Testis (tissue), 3 donors: ENCODE results near the gene ATP2A1. TPM values are rescaled to one million over a fixed set of nuclear protein-coding genes. Genes with fewer than 3 reads are reported as not detected.

Source experiments
- DNase-seq: peaks from one replicate; pipeline ENCODE4 v3.0.0-alpha.2; 2019
- H3K27ac ChIP-seq, 2 donors: fragments of 200-600 bp; sonication (generic); one replicate each; pipeline ENCODE4 v1.5.1; 2019
- H3K27me3 ChIP-seq: fragments of 200-600 bp; sonication (generic); one replicate; pipeline ENCODE4 v1.5.1; 2019
- H3K36me3 ChIP-seq: fragments of 200-600 bp; sonication (generic); one replicate; pipeline ENCODE4 v1.5.1; 2017; ENCODE audit warnings: low read depth; ENCODE audit errors: missing control alignments
- H3K4me1 ChIP-seq: fragments of 200-600 bp; sonication (generic); one replicate; pipeline ENCODE4 v1.5.1; 2019
- H3K4me3 ChIP-seq, 2 donors: fragments of 200-600 bp; sonication (generic); one replicate each; pipeline ENCODE4 v1.5.1; 2017 to 2019
- H3K9me3 ChIP-seq: fragments of 200-600 bp; sonication (generic); one replicate; pipeline ENCODE4 v1.5.1; 2017
- POLR2A ChIP-seq: fragments of 450-650 bp; IDR thresholded peaks from one replicate; pipeline ENCODE4 v1.6.1; 2017; ENCODE audit warnings: antibody characterized with exemption, mild to moderate bottlenecking, moderate library complexity
- WGBS, 2 donors: methylation state at CpG; one replicate each; pipeline ENCODE4 v1.1.5; 2018; 5-methylcytosine and 5-hydroxymethylcytosine counted together
- intact Hi-C: fragments of 100-400 bp; cut with DNase I; formaldehyde crosslinking; loops from one replicate; pipeline ENCODE4 v1.15.1; 2023; ENCODE audit warnings: low total_unique reads
- microRNA-seq, 2 donors: library from miRNA; unstranded; fragments of <30 nt; microRNA quantifications; one replicate each; pipeline ENCODE4, GENCODE V29; 2016; ENCODE audit warnings: borderline number of aligned reads in 2 of 2, borderline replicate concordance in 1 of 2
- polyA plus RNA-seq: library from polyadenylated mRNA; stranded (reverse); fragments of 350-450 nt; fragmentation: Illumina TruSeq; extraction: RNeasy Lipid Tissue Mini Kit (QIAGEN cat#74804); gene quantifications from one replicate; pipeline ENCODE4 v1.2.3, GENCODE V29; 2014; ENCODE audit warnings: low read depth, low replicate concordance; ENCODE audit not compliant: insufficient read depth
- small RNA-seq, 2 donors: library from RNA; depleted of rRNA; stranded (forward); fragments of <200 nt; gene quantifications; one replicate each; pipeline ENCODE3, GENCODE V24; 2016
- total RNA-seq, 2 donors: library from RNA; depleted of rRNA; stranded (reverse); fragments of >200 nt; gene quantifications; one replicate each; pipeline ENCODE4 v1.2.3, GENCODE V29; 2016
- TF ChIP-seq, protein P1 (sequence below), 3 experiments: fragments of 450-650 bp in 2 of 3; fragments of 200-600 bp in 1 of 3; sonication (generic) in 1 of 3; IDR thresholded peaks; one replicate each; pipeline ENCODE4 v1.5.1; 2016 to 2019; ENCODE audit warnings: antibody characterized with exemption in 3 of 3, mild to moderate bottlenecking in 2 of 3, moderate library complexity in 1 of 3

ATP2A1 gene
- total and polyA plus RNA-seq, 3 donors from 2014 or later, result 9.1 to 17.3 (median 12.2) TPM

DNA sequence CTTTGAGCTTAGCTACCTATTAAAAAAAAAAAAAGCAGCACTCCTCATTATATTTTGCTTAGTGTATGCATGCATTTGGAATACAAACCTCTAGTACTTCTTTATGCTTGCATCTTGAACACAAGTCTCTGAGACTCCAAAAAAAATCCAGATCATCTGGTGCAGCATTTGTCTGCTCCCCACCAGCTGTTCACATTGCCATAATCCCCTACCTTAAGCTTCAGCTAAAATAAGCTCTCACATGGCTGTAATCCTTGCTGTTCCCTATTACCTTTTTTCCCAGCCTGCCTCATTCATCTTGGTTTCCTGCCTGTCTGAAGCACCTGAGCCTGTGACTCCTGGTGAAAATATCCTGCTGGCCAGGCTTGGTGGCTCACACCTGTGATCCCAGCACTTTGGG is 65.0 kb downstream of the ATP2A1 start:
- TF ChIP-seq POLR2A, result no peak
- TF ChIP-seq, protein P1, sequence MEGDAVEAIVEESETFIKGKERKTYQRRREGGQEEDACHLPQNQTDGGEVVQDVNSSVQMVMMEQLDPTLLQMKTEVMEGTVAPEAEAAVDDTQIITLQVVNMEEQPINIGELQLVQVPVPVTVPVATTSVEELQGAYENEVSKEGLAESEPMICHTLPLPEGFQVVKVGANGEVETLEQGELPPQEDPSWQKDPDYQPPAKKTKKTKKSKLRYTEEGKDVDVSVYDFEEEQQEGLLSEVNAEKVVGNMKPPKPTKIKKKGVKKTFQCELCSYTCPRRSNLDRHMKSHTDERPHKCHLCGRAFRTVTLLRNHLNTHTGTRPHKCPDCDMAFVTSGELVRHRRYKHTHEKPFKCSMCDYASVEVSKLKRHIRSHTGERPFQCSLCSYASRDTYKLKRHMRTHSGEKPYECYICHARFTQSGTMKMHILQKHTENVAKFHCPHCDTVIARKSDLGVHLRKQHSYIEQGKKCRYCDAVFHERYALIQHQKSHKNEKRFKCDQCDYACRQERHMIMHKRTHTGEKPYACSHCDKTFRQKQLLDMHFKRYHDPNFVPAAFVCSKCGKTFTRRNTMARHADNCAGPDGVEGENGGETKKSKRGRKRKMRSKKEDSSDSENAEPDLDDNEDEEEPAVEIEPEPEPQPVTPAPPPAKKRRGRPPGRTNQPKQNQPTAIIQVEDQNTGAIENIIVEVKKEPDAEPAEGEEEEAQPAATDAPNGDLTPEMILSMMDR (IDR thresholded peaks at IDR 0.05), result no peak
- Histone ChIP-seq H3K9me3 (no peaks in the 10 kb centered on the region), H3K4me1 (no peaks in the 10 kb centered on the region), H3K36me3 (no peaks in the 10 kb centered on the region), H3K27ac (no peak overlapping the region), H3K4me3 (no peak overlapping the region), H3K27me3 (no peaks in the 10 kb centered on the region)
- intact Hi-C loops, result no loop called here
- no peak for DNase-seq

DNA sequence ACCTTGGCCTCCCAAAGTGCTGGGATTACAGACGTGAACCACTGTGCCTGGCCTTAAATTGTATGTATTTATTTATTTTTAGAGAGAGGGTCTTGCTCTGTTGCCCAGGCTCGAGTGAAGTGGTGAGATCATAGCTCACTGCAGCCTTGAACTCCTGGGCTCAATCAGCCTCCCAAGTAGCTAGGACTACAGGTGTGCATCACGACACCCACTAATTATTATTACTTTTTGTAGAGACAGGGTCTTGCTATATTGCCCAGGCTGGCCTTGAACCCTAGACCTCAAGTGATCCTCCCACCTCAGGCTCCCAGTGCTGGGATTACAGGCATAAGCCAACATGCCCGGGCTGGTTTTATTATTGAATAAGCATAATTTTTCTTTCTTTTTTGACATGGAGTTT is 68.4 kb downstream of the ATP2A1 start:
- Histone ChIP-seq H3K4me3 (no peak overlapping the region), H3K27me3 (no peaks in the 10 kb centered on the region), H3K9me3 (no peaks in the 10 kb centered on the region), H3K27ac (no peak overlapping the region), H3K4me1 (peaks cover 2% of the 10 kb centered on the region), H3K36me3 (no peaks in the 10 kb centered on the region)
- 72 to 75% methylated on average over 4 of the region's 4 CpGs for WGBS, 2 donors
- TF ChIP-seq, protein P1 (IDR thresholded peaks at IDR 0.05), result no peak
- no peak for DNase-seq
- intact Hi-C loops, result loop anchor here (5.0 kb wide), 1 partner anchor 129 kb away; no protein-coding TSS in a partner anchor

- TF ChIP-seq POLR2A, result no peak
- H3K9me3 ChIP-seq, result no peaks in the 10 kb centered on the region
- peak within 1 kb of the TSS; percentile 80 to 84 for H3K27ac ChIP-seq
- H3K4me3 ChIP-seq, result peak within 1 kb of the TSS; percentile 79 to 89
- intact Hi-C loops, result no loop called here
- peak; percentile 100 for DNase-seq
- WGBS, 2 donors, result 0 to 1% methylated on average over 22 to 79 of the region's 79 CpGs
- no peaks in the 10 kb centered on the region for H3K36me3 ChIP-seq
- no peaks in the 10 kb centered on the region for H3K27me3 ChIP-seq
- peaks cover 9% of the 10 kb centered on the region for H3K4me1 ChIP-seq
Measured at GRCh38 chr16:28950648-28951409, 72.5 kb downstream of the ATP2A1 start, which contains the start of gene NFATC2IP. Gene NFATC2IP (plus strand): TSS chr16:28950937. CDS start chr16:28951012, 75 bp downstream.

GRCh38 chr16:28951410-28951943 is 73.2 kb downstream of the ATP2A1 start:
- H3K4me1 ChIP-seq, result peaks cover 9% of the 10 kb centered on the region
- peak overlapping the region; percentile 79 to 89 for H3K4me3 ChIP-seq
- no peaks in the 10 kb centered on the region for H3K9me3 ChIP-seq
- H3K27ac ChIP-seq, result peak overlapping the region; percentile 80 to 84
- H3K36me3 ChIP-seq, result no peaks in the 10 kb centered on the region
- intact Hi-C loops, result no loop called here
- no peaks in the 10 kb centered on the region for H3K27me3 ChIP-seq
- 1 to 3% methylated on average over 17 of the region's 17 CpGs for WGBS, 2 donors
- TF ChIP-seq, protein P1 (IDR thresholded peaks at IDR 0.05), result no peak
- no peak for TF ChIP-seq POLR2A
- DNase-seq, result no peak

Small RNA genes lying within 50 kb of the gene (microRNA-seq; reads per million reads assigned to microRNA genes)
- 0 reads per million in 2 donors for gene MIR4721

Small RNA genes lying within 50 kb of the gene (small RNA-seq; reads per million reads assigned to genes)
- gene RF00416, result 0 reads per million in 2 donors

Other genes with a start within 250 kb of the ATP2A1 start
- 10 to 100 TPM in 1 of 2 donors, 1 to 10 TPM in 1; 5.8 to 11.5 TPM for gene NPIPB8, start 240.4 kb upstream of the ATP2A1 start, total RNA-seq
- 13.5 TPM for gene NPIPB8, start 240.4 kb upstream of the ATP2A1 start, polyA plus RNA-seq
- gene EIF3C, start 167.0 kb upstream of the ATP2A1 start, total RNA-seq, result 100 to 1,000 TPM; 497 to 515 TPM
- 358 TPM for gene EIF3C, start 167.0 kb upstream of the ATP2A1 start, polyA plus RNA-seq
- gene NPIPB9, start 126.7 kb upstream of the ATP2A1 start, total RNA-seq, result 10 to 100 TPM; 12.6 to 21.3 TPM
- gene NPIPB9, start 126.7 kb upstream of the ATP2A1 start, polyA plus RNA-seq, result 11.3 TPM
- gene ATXN2L, start 55.5 kb upstream of the ATP2A1 start, total RNA-seq, result 100 to 1,000 TPM; 242 to 345 TPM
- gene ATXN2L, start 55.5 kb upstream of the ATP2A1 start, polyA plus RNA-seq, result 521 TPM
- 100 to 1,000 TPM; 134 to 140 TPM for gene TUFM, start 32.1 kb upstream of the ATP2A1 start, total RNA-seq
- 213 TPM for gene TUFM, start 32.1 kb upstream of the ATP2A1 start, polyA plus RNA-seq
- gene SH2B1, start 14.6 kb upstream of the ATP2A1 start, total RNA-seq, result 10 to 100 TPM; 90.2 to 97.4 TPM
- gene SH2B1, start 14.6 kb upstream of the ATP2A1 start, polyA plus RNA-seq, result 51.4 TPM
- gene RABEP2, start 46.8 kb downstream of the ATP2A1 start, total RNA-seq, result 10 to 100 TPM; 43.3 to 51.8 TPM
- 14.2 TPM for gene RABEP2, start 46.8 kb downstream of the ATP2A1 start, polyA plus RNA-seq
- gene CD19, start 53.5 kb downstream of the ATP2A1 start, total RNA-seq, result 1 to 10 TPM; 2.0 to 4.3 TPM
- 7.7 TPM for gene CD19, start 53.5 kb downstream of the ATP2A1 start, polyA plus RNA-seq
- 100 to 1,000 TPM in 1 of 2 donors, 10 to 100 TPM in 1; 81.1 to 111 TPM for gene NFATC2IP, start 72.4 kb downstream of the ATP2A1 start, total RNA-seq
- 69.0 TPM for gene NFATC2IP, start 72.4 kb downstream of the ATP2A1 start, polyA plus RNA-seq
- 10 to 100 TPM; 51.7 to 56.9 TPM for gene SPNS1, start 96.3 kb downstream of the ATP2A1 start, total RNA-seq
- 32.0 TPM for gene SPNS1, start 96.3 kb downstream of the ATP2A1 start, polyA plus RNA-seq
- gene LAT, start 106.6 kb downstream of the ATP2A1 start, total RNA-seq, result 1 to 10 TPM; 7.4 to 9.0 TPM
- gene LAT, start 106.6 kb downstream of the ATP2A1 start, polyA plus RNA-seq, result 8.4 TPM